HepG2 (cell line): ENCODE data around the gene C2orf80. TPM values are rescaled to one million over a fixed set of nuclear protein-coding genes. Genes with fewer than 3 reads are reported as not detected.
A peak's percentile ranks its signal among the peaks of the same experiment; 100 is the strongest.

Source experiments
- CBX1 ChIP-seq: IDR thresholded peaks from one replicate; pipeline ENCODE4 v1.6.1; 2016; ENCODE audit warnings: antibody characterized with exemption, low read depth
- CCDC6 ChIP-seq: sonication (generic); formaldehyde crosslinking; IDR thresholded peaks from 2 replicates; pipeline ENCODE4 v1.8.1; 2022; ENCODE audit warnings: mild to moderate bottlenecking, missing genetic modification reagents, moderate library complexity
- ESRRA ChIP-seq: sonication (generic); formaldehyde crosslinking; IDR thresholded peaks from 2 replicates; pipeline ENCODE4 v1.5.1; 2020; ENCODE audit warnings: mild to moderate bottlenecking, low read depth, missing genetic modification reagents
- KLF13 ChIP-seq: sonication (generic); formaldehyde crosslinking; IDR thresholded peaks from 2 replicates; pipeline ENCODE4 v1.4.0; 2020; ENCODE audit warnings: mild to moderate bottlenecking, missing genetic modification reagents
- MXD1 ChIP-seq: sonication (generic); formaldehyde crosslinking; IDR thresholded peaks from 2 replicates; pipeline ENCODE4 v1.4.0; 2020; ENCODE audit warnings: mild to moderate bottlenecking, missing genetic modification reagents
- TBX3 ChIP-seq: fragments of 450-650 bp; IDR thresholded peaks from 2 replicates; pipeline ENCODE4 v1.6.1; 2017; ENCODE audit warnings: antibody characterized with exemption, mild to moderate bottlenecking, inconsistent platforms, borderline replicate concordance
- ZNF17 ChIP-seq: sonication (generic); formaldehyde crosslinking; IDR thresholded peaks from 2 replicates; pipeline ENCODE4 v1.5.0; 2020; ENCODE audit warnings: mild to moderate bottlenecking, missing genetic modification reagents
- ZNF224 ChIP-seq: sonication (generic); formaldehyde crosslinking; IDR thresholded peaks from 2 replicates; pipeline ENCODE4 v1.5.0; 2020; ENCODE audit warnings: mild to moderate bottlenecking, missing genetic modification reagents
- ZNF414 ChIP-seq: sonication (generic); formaldehyde crosslinking; IDR thresholded peaks from 2 replicates; pipeline ENCODE4 v1.5.0; 2020; ENCODE audit warnings: missing genetic modification reagents
- ZNF607 ChIP-seq: sonication (generic); formaldehyde crosslinking; IDR thresholded peaks from 2 replicates; pipeline ENCODE4 v1.5.1; 2020; ENCODE audit warnings: missing genetic modification reagents, mild to moderate bottlenecking, borderline replicate concordance
- polyA plus RNA-seq, 8 experiments: library from polyadenylated mRNA; depleted of rRNA in 3 of 8; stranded (reverse) in 7 of 8; unstranded in 1 of 8; fragments of >200 nt; fragmentation: Illumina TruSeq in 4 of 8; extraction: Trizol in 4 of 8; gene quantifications; 2 replicates each; pipeline versions ENCODE4 v1.2.1 to v1.2.3, GENCODE V29; 2011 to 2016; ENCODE audit warnings: low read depth in 4 of 8, missing spikeins in 1 of 8, mixed read lengths in 1 of 8; ENCODE audit not compliant: insufficient read depth in 1 of 8
- total RNA-seq, 5 experiments: library from RNA; depleted of rRNA; stranded (reverse); fragments of >200 nt; fragmentation: Illumina TruSeq; extraction: Trizol; gene quantifications; 2 replicates each; pipeline ENCODE4 v1.2.3, GENCODE V29; 2016; ENCODE audit warnings: low read depth in 1 of 5
- TF ChIP-seq, protein P1 (sequence below): sonication (generic); formaldehyde crosslinking; IDR thresholded peaks from 2 replicates; pipeline ENCODE4 v1.4.0; 2020; ENCODE audit warnings: mild to moderate bottlenecking, missing genetic modification reagents, borderline replicate concordance
- TF ChIP-seq, protein P2 (sequence below), 2 experiments: fragments of 450-650 bp in 1 of 2; sonication (generic) in 1 of 2; formaldehyde crosslinking in 1 of 2; IDR thresholded peaks; 2 replicates each; pipeline versions ENCODE4 v1.6.1 to v1.8.0; 2016 to 2022; ENCODE audit warnings: antibody characterized with exemption in 1 of 2, mild to moderate bottlenecking in 1 of 2, missing genetic modification reagents in 1 of 2

C2orf80 gene
- total and polyA plus RNA-seq, 2 of the 13 experiments (the other 11 are each of a cell fraction or from before 2014, with no cell fraction given), result not detected

DNA sequence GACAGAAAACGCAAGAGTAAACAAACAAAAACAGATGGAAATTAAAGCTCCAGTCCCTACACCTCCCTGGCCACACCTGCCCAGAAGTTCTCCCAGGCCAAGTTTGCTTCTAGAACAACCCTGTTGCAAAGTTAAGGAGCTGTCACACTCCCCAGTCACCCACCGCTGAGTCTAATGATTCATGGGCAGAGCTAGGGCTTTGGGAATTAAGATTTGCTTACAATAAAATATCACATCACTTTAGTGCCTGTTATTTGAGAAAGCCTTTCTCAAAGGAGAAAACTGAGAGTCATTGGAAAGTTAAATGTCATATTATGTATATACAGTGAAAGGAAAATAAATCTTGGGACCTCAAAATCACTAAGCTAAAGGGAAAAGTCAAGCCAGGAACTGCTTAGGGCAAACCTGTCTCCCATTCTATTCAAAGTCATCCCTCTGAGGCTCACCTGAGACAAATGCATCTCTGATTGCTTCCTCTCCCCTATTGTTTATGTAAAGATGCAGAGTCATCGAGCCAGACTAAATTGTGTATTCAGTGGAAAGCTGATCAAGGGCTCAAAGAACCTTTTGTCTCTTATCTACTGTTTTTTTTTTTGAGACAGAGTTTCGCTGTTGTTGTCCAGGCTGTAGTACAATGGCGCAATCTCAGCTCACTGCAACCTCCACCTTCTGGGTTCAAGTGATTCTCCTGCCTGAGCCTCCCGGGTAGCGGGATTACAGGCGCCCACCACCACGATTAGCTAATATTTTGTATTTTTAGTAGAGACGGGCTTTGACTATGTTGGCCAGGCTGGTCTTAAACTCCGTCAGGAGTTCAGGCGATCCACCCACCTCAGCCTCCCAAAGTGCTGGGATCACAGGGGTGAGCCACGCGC lies 46.7 kb downstream of the C2orf80 start (continued):
- TF ChIP-seq MXD1 (CRISPR knock-in tag) (no peak), ZNF414 (no peak; the same call in 1 of the 2 replicates), TBX3 (no peak), ZNF607 (no peak), ZNF17 (CRISPR knock-in tag) (no peak), ZNF224 (no peak), CCDC6 (CRISPR knock-in tag) (no peak), CBX1 (no peak), KLF13 (no peak), ESRRA (CRISPR knock-in tag) (no peak)
- TF ChIP-seq, protein P1, sequence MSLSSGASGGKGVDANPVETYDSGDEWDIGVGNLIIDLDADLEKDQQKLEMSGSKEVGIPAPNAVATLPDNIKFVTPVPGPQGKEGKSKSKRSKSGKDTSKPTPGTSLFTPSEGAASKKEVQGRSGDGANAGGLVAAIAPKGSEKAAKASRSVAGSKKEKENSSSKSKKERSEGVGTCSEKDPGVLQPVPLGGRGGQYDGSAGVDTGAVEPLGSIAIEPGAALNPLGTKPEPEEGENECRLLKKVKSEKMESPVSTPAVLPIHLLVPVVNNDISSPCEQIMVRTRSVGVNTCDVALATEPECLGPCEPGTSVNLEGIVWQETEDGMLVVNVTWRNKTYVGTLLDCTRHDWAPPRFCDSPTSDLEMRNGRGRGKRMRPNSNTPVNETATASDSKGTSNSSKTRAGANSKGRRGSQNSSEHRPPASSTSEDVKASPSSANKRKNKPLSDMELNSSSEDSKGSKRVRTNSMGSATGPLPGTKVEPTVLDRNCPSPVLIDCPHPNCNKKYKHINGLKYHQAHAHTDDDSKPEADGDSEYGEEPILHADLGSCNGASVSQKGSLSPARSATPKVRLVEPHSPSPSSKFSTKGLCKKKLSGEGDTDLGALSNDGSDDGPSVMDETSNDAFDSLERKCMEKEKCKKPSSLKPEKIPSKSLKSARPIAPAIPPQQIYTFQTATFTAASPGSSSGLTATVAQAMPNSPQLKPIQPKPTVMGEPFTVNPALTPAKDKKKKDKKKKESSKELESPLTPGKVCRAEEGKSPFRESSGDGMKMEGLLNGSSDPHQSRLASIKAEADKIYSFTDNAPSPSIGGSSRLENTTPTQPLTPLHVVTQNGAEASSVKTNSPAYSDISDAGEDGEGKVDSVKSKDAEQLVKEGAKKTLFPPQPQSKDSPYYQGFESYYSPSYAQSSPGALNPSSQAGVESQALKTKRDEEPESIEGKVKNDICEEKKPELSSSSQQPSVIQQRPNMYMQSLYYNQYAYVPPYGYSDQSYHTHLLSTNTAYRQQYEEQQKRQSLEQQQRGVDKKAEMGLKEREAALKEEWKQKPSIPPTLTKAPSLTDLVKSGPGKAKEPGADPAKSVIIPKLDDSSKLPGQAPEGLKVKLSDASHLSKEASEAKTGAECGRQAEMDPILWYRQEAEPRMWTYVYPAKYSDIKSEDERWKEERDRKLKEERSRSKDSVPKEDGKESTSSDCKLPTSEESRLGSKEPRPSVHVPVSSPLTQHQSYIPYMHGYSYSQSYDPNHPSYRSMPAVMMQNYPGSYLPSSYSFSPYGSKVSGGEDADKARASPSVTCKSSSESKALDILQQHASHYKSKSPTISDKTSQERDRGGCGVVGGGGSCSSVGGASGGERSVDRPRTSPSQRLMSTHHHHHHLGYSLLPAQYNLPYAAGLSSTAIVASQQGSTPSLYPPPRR (CRISPR knock-in tag), result 0 out of 2 replicates have a peak, but pooled peaks have one; percentile 11
- TF ChIP-seq, protein P2, sequence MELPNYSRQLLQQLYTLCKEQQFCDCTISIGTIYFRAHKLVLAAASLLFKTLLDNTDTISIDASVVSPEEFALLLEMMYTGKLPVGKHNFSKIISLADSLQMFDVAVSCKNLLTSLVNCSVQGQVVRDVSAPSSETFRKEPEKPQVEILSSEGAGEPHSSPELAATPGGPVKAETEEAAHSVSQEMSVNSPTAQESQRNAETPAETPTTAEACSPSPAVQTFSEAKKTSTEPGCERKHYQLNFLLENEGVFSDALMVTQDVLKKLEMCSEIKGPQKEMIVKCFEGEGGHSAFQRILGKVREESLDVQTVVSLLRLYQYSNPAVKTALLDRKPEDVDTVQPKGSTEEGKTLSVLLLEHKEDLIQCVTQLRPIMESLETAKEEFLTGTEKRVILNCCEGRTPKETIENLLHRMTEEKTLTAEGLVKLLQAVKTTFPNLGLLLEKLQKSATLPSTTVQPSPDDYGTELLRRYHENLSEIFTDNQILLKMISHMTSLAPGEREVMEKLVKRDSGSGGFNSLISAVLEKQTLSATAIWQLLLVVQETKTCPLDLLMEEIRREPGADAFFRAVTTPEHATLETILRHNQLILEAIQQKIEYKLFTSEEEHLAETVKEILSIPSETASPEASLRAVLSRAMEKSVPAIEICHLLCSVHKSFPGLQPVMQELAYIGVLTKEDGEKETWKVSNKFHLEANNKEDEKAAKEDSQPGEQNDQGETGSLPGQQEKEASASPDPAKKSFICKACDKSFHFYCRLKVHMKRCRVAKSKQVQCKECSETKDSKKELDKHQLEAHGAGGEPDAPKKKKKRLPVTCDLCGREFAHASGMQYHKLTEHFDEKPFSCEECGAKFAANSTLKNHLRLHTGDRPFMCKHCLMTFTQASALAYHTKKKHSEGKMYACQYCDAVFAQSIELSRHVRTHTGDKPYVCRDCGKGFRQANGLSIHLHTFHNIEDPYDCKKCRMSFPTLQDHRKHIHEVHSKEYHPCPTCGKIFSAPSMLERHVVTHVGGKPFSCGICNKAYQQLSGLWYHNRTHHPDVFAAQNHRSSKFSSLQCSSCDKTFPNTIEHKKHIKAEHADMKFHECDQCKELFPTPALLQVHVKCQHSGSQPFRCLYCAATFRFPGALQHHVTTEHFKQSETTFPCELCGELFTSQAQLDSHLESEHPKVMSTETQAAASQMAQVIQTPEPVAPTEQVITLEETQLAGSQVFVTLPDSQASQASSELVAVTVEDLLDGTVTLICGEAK (IDR thresholded peaks at IDR 0.05), result no peak
- TF ChIP-seq, protein P2 (CRISPR knock-in tag; IDR thresholded peaks at IDR 0.05), result no peak
